OCI-LY7 (cell line): ENCODE results near the gene RRP9.

Experiments
- CTCF ChIP-seq: fragments of 200-600 bp; sonication (generic); conservative IDR thresholded peaks from 2 replicates; pipeline ENCODE4 v1.5.1; 2014; ENCODE audit warnings: mild to moderate bottlenecking, antibody characterized with exemption, low read length, moderate library complexity, mixed read lengths
- EZH2phosphoT487 ChIP-seq: fragments of 200-600 bp; sonication (generic); IDR thresholded peaks from 2 replicates; pipeline ENCODE4 v1.6.1; 2018; ENCODE audit warnings: low read depth, borderline replicate concordance, mild to moderate bottlenecking, mixed run types, antibody characterized with exemption, low read length, moderate library complexity, mixed read lengths

- TF ChIP-seq CTCF: no peak
- TF ChIP-seq EZH2phosphoT487: no peak
These were observed 17.2 kb upstream of the RRP9 start for GRCh38 chr3:51958603-51959521.
